IPS-15b (cell line): ENCODE data around the gene DGKB.
"Not testable (repeated sequence)": the region's sequence is repeated elsewhere in the genome, so short reads cannot be mapped to it uniquely, and the experiment has no call there.

Experiments used
- H3K27me3 ChIP-seq: one replicate; pipeline ENCODE4 v1.6.1; 2013; ENCODE audit warnings: low read length; ENCODE audit not compliant: control insufficient read depth, insufficient read depth
- H3K36me3 ChIP-seq: one replicate; pipeline ENCODE4 v1.6.1; 2013; ENCODE audit warnings: low read length; ENCODE audit not compliant: control insufficient read depth, insufficient read depth
- H3K4me1 ChIP-seq: one replicate; pipeline ENCODE4 v1.6.1; 2013; ENCODE audit warnings: mild to moderate bottlenecking, low read length; ENCODE audit not compliant: control insufficient read depth, insufficient read depth
- H3K4me3 ChIP-seq: one replicate; pipeline ENCODE4 v1.5.1; 2013; ENCODE audit warnings: low read depth, low read length
- H3K9ac ChIP-seq: one replicate; pipeline ENCODE4 v1.6.1; 2013; ENCODE audit warnings: low read depth, mild to moderate bottlenecking, low read length
- H3K9me3 ChIP-seq: one replicate; pipeline ENCODE4 v1.6.1; 2013; ENCODE audit warnings: mild to moderate bottlenecking, low read length; ENCODE audit not compliant: control insufficient read depth, insufficient read depth

The DGKB gene

DNA sequence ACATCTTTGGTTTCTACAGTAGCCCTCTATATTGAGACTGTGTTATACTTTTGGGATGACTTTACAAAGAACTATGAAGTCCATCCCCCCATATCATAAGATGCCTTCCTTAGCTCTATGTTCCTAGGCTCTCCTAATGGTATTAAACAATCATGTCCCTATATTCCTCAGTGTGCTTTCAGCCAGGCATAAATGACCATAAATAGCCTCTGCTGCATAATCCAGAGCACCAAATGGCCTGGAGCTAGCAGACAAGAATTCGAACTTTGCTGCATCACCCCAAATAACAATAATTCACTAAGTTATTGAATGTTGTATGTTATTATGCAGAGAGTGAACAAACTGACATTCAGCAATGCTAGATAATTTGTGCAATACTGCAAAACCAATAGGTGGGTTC lies 405.2 kb downstream of the DGKB start:
- Histone ChIP-seq H3K36me3 (no peaks in the 10 kb centered on the region), H3K27me3 (no peaks in the 10 kb centered on the region), H3K4me3 (no peak overlapping the region)

DNA sequence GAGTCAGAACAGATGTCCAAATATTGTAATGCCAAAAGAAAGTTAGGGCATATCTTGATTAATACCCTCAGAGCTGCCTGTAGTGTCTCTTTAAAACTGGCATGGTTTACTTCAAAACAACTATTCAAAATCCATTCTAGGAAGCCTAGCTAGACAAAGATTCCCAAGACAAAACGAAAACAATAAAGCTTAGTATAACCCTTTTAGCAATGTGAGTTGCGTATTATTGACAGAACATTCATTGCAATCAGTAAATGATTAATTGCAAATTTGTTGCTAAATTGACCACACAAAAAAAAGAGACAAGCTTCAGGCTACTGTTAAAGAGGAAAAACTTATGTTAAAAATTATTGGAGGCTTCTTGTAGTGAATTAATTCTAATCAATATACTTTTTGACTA lies 406.9 kb downstream of the DGKB start:
- Histone ChIP-seq H3K36me3 (no peaks in the 10 kb centered on the region), H3K4me3 (no peak overlapping the region), H3K27me3 (no peaks in the 10 kb centered on the region), H3K4me1 (no peaks in the 10 kb centered on the region), H3K9me3 (no peaks in the 10 kb centered on the region), H3K9ac (no peak overlapping the region)

More for the DNA sequence above, 405.2 kb downstream of the DGKB start:
- Histone ChIP-seq H3K9ac (no peak overlapping the region), H3K4me1 (no peaks in the 10 kb centered on the region), H3K9me3 (no peaks in the 10 kb centered on the region)

DNA sequence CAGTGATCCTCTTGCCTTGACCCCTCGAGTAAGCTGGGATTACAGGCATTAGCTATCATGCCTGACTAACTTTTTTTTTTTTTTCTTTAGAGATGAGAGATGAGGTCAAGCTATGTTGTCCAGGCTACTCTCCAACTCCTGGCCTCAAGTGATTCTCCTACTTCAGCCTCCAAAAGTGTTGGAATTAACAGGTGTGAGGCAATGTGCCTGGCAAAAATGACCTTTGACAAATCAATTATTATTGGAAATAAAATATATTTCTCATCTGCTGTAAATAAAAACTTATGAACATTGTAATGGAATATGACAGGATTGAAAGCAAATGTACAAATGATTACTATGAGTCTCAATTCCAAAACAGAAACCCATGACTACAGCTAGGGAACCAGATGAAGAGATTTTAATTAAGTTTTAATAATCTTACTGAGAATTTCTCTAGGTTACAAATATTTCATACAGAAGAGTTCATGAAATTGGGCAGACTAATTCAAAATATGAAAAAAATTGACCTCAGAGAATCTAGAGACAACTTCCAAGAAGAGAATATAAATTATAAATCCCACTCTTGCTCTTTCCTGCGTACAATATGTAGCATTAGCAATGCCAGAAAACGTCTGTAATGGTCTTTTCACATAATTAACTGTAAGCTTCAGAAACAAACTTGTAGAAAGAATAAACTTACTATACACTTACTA lies 414.7 kb downstream of the DGKB start:
- no peak overlapping the region for H3K4me3 ChIP-seq
- no peaks in the 10 kb centered on the region for H3K4me1 ChIP-seq
- H3K36me3 ChIP-seq, result no peaks in the 10 kb centered on the region
- H3K27me3 ChIP-seq, result no peaks in the 10 kb centered on the region
- H3K9me3 ChIP-seq, result no peaks in the 10 kb centered on the region
- H3K9ac ChIP-seq, result no peak overlapping the region

DNA sequence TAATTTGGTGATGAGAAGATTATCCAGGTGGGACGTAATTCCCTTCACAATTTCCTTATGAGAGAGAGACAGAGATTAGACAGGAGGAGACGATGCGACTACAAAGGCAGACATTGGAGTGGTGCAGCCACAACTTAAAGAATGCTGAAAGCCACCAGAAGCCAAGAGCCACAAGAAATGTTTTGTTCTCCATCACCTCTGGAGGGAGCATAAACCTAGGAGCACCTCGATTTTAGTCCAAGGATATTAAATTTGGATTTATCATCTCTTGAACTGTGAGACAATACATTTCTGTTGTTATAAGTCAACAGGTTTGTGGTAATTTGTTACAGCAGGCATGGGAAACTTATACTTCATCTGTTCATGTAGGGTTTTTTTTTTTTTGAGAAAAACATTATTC lies 418.9 kb downstream of the DGKB start:
- Histone ChIP-seq H3K9ac (no peak overlapping the region), H3K4me1 (no peaks in the 10 kb centered on the region), H3K4me3 (no peak overlapping the region), H3K9me3 (no peaks in the 10 kb centered on the region), H3K36me3 (no peaks in the 10 kb centered on the region), H3K27me3 (no peaks in the 10 kb centered on the region)

DNA sequence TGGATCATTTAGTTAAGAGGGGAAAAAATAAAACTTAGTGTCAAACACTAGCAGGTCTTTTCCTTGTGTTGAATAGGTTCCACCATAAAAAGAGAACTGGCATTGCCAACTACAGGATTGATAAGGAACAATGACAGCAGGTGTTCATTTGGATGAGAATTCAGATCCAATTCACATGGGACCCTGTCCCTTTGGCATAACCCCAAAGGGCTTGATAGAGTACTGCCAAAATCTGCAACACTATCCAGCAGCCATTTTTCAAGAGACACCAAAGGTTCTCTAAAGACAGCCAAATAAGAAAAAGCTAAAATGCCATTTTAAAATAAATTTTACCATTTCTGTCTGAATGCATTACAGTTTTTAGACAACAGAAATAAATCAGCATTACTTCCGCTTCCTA lies 422.3 kb downstream of the DGKB start:
- no peaks in the 10 kb centered on the region for H3K27me3 ChIP-seq
- H3K36me3 ChIP-seq, result no peaks in the 10 kb centered on the region

DNA sequence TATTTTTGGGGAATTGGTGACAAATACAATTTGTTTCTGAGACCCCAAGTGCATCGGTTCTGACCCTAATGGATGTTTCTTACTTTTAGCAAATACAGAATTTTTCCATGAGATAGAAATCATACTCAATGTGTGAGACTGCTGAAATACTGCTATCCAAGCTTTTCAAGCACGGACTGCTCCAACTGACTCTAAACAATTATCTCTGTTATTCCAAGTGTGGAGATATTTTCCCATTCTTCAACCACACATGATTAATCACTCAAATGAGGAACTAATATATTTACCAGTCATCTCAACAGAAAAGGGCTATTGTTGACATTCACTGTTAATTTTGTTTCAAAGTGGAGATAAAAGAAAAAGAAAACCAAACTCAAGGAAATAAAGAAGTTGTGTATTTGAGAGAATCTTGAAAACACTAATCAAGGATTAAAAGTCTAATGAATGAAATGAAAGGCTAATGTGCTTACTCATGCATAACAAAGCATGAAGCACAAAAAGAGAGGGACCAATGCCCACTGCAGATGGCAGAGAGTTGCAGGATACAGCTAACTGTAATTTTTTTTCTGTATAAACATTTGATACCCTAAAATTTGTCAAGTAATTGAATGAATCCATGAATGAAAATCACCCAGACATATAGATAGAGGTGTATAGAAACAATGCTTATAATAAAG lies 423.6 kb downstream of the DGKB start:
- no peaks in the 10 kb centered on the region for H3K9me3 ChIP-seq
- no peaks in the 10 kb centered on the region for H3K27me3 ChIP-seq
- H3K36me3 ChIP-seq, result no peaks in the 10 kb centered on the region
- no peak overlapping the region for H3K9ac ChIP-seq
- no peaks in the 10 kb centered on the region for H3K4me1 ChIP-seq
- H3K4me3 ChIP-seq, result no peak overlapping the region

More for the DNA sequence above, 422.3 kb downstream of the DGKB start:
- Histone ChIP-seq H3K9me3 (no peaks in the 10 kb centered on the region), H3K9ac (no peak overlapping the region), H3K4me1 (no peaks in the 10 kb centered on the region), H3K4me3 (no peak overlapping the region)

DNA sequence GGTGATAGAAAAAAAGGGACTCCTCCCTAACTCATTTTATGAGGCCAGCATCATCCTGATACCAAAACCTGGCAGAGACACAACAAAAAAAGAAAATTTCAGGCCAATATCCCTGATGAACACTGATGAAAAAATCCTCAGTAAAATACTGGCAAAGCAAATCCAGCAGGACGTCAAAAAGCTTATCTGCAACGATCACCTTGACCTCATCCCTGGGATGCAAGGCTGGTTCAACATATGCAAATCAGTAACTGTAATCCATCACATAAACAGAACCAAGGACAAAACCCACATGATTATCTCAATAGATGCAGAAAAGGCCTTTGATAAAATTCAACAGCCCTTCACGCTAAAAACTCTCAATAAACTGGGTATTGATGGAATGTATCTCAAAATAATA lies 440.8 kb downstream of the DGKB start:
- H3K4me1 ChIP-seq, H3K9me3 ChIP-seq, H3K36me3 ChIP-seq, H3K9ac ChIP-seq, H3K27me3 ChIP-seq, H3K4me3 ChIP-seq: not testable (repeated sequence)

DNA sequence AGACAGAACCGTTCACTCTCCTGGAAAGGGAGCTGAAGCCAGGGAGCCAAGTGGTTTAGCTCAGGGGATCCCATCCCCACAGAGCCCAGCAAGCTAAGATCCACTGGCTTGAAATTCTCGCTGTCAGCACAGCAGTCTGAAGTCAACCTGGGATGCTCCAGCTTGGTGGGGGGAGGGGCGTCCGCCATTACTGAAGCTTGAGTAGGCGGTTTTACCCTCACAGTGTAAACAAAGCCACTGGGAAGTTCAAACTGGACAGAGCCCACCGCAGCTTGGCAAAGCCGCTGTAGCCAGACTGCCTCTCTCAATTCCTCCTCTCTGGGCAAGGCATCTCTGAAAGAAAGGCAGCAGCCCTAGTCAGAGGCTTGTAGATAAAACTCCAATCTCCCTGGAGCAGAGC lies 443.7 kb downstream of the DGKB start:
- not testable (repeated sequence) for H3K4me3 ChIP-seq, H3K4me1 ChIP-seq, H3K9me3 ChIP-seq, H3K36me3 ChIP-seq, H3K9ac ChIP-seq, H3K27me3 ChIP-seq

DNA sequence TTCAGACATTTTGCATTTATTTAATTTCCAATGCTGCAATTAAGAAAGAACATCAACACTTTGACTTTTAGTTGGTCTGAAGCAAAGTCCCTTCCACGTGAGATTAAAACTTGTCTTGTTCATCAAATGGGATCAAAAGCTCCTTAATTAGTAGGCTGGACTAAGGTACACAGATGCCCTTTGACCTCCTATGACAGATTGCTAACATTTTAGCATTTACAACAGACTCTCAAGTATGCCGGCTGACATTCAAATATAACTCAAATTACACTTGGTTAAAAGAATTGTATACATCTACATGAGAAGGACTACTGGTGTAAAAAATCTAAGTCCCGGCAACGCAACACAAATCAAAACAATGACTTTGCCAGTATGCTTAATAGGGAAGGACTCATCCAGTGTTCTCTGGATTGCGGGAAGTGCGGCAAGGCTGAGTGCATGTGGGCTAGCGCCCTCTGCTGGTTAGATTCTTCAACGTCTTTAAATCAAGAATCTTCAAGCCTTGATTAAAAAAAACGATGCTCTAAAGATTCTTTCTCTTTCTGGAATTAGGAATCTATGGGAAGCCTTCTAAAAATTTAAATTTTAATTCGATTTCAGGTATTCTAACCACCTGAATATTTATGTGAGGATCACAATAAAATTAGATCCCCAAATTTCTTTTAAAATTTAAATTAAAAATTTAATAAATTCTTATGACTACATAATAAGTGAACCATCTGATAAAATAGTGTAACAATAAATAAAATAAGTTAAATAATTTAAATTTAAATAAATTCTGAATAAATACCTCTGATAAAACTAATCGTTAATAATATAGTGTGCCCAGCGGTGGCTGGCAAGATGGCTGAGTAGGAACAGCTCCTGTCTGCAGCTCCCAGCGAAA lies 444.7 kb downstream of the DGKB start:
- H3K36me3 ChIP-seq, result no peaks in the 10 kb centered on the region
- H3K9ac ChIP-seq, result no peak overlapping the region
- no peaks in the 10 kb centered on the region for H3K27me3 ChIP-seq
- H3K4me3 ChIP-seq, result no peak overlapping the region
- H3K9me3 ChIP-seq, result no peaks in the 10 kb centered on the region
- H3K4me1 ChIP-seq, result no peaks in the 10 kb centered on the region

DNA sequence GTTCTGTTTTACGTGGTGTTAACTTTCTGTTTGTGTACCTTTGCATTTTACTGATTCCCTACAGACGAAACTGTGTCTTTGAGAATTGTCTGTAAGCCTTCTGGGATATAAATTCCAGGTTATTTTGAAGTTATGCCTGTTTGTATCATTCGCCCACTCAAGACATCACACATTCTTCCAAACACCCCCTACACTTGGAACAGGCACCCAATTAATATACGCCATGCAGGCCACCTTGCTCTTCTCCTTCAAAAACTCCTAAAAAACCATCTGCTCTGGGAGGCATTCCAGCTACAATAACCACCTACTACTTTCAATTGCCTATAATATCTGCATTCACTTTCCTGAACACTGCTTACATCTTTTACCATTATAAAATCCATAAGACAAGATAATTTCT lies 453.3 kb downstream of the DGKB start:
- Histone ChIP-seq H3K9me3 (no peaks in the 10 kb centered on the region), H3K36me3 (no peaks in the 10 kb centered on the region), H3K9ac (no peak overlapping the region), H3K27me3 (no peaks in the 10 kb centered on the region), H3K4me1 (no peaks in the 10 kb centered on the region), H3K4me3 (no peak overlapping the region)

DNA sequence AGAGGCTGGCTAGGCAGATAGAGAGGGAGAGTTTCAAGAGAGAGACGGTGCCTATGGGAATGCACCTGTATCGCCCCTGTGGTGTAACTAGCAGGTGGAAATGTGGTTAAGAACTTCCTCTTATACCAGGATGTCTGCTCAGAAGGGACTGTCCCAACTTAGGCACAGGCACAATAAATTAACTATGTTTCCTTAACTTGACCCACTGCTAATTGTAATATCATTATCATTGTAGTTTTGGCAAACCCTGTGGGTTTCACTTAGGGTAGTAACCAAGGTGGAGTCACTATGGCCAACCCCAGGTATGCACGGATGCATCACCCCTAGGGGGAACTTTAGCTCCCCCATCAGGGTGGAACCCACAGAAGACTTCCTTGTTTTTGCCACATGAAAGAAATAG lies 455.7 kb downstream of the DGKB start:
- no peaks in the 10 kb centered on the region for H3K9me3 ChIP-seq
- H3K9ac ChIP-seq, result no peak overlapping the region
- H3K27me3 ChIP-seq, result no peaks in the 10 kb centered on the region
- H3K4me3 ChIP-seq, result no peak overlapping the region
- no peaks in the 10 kb centered on the region for H3K4me1 ChIP-seq
- no peaks in the 10 kb centered on the region for H3K36me3 ChIP-seq

DNA sequence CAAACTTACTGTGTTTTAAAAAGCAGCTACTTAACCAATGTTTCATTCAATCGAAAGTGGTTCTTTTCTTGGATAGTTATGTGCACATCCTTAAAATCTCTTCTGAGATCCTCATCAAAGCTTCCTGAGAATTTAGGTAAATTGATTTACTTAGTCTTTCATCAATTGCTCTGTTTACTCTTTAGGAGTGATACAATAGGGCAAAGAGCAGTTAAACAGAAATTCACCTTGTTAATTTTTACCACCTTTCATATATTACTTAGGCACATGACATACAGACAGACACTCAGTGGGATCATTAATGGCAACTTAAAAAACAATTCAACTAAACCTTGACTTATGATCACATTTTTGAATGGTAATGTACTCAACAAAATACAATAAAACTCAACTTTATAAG lies 456.3 kb downstream of the DGKB start:
- no peaks in the 10 kb centered on the region for H3K27me3 ChIP-seq
- no peak overlapping the region for H3K4me3 ChIP-seq
- H3K9me3 ChIP-seq, result no peaks in the 10 kb centered on the region
- H3K36me3 ChIP-seq, result no peaks in the 10 kb centered on the region
- H3K9ac ChIP-seq, result no peak overlapping the region
- no peaks in the 10 kb centered on the region for H3K4me1 ChIP-seq
